Lower leg skin (tissue), 4 donors: ENCODE measurements around the gene CARD10. TPM values are rescaled to one million over a fixed set of nuclear protein-coding genes. Genes with fewer than 3 reads are reported as not detected.
A peak's percentile ranks its signal among the peaks of the same experiment; 100 is the strongest.

Experiments used
- DNase-seq, 2 donors: peaks; one replicate each; pipeline ENCODE4 v3.0.0-alpha.2; 2019; ENCODE audit warnings: low spot score in 2 of 2
- H3K4me3 ChIP-seq: fragments of 200-600 bp; sonication (generic); 2 replicates; pipeline ENCODE4 v1.5.1; 2017; ENCODE audit warnings: mild to moderate bottlenecking, low read depth; ENCODE audit not compliant: poor library complexity, severe bottlenecking
- CTCF ChIP-seq, 3 donors: fragments of 450-650 bp; IDR thresholded peaks; one replicate each; pipeline ENCODE4 v1.5.1; 2016; ENCODE audit warnings: antibody characterized with exemption in 3 of 3, mild to moderate bottlenecking in 3 of 3, moderate library complexity in 2 of 3
- POLR2A ChIP-seq, 2 donors: fragments of 450-650 bp; IDR thresholded peaks; one replicate each; pipeline ENCODE4 v1.6.1; 2016 to 2017; ENCODE audit warnings: antibody characterized with exemption in 2 of 2, mild to moderate bottlenecking in 1 of 2, moderate library complexity in 1 of 2
- WGBS, 2 donors: methylation state at CpG; one replicate each; pipeline ENCODE4 v1.1.5; 2018; 5-methylcytosine and 5-hydroxymethylcytosine counted together
- intact Hi-C: fragments of 100-400 bp; cut with DNase I; formaldehyde crosslinking; loops from one replicate; pipeline ENCODE4 v1.15.0; 2023; ENCODE audit warnings: low total_unique reads
- total RNA-seq, 4 donors: library from RNA; depleted of rRNA; stranded (reverse); fragments of >200 nt; gene quantifications; one replicate each; pipeline ENCODE4 v1.1.0, GENCODE V29; 2016

CARD10 gene
- total RNA-seq = 10 to 100 TPM; 13.2 to 22.5 (median 18.6) TPM

- intact Hi-C loops = loop anchor here (10.0 kb wide), 1 partner anchor 65 kb away; the partner anchor contains the start of gene LGALS2
- DNase-seq = no peak
- no peak for TF ChIP-seq CTCF (IDR thresholded peaks at IDR 0.05)
- TF ChIP-seq POLR2A (IDR thresholded peaks at IDR 0.05) = no peak
- 13 to 14% methylated on average over 18 to 20 of the region's 99 CpGs for WGBS, 2 donors
- peak within 1 kb of the TSS; percentile 43 for H3K4me3 ChIP-seq
Measured at GRCh38 chr22:37519268-37520195, at the start of gene CARD10. Gene CARD10, minus strand, starts transcription at chr22:37519415. Its CDS starts 215 bp downstream, at chr22:37519200.

GRCh38 chr22:37568448-37569008, 49.3 kb upstream of the CARD10 start:
- TF ChIP-seq POLR2A (IDR thresholded peaks at IDR 0.05) (no peak), CTCF (IDR thresholded peaks at IDR 0.05) (no peak)

GRCh38 chr22:37568012-37568411, 48.8 kb upstream of the CARD10 start:
- TF ChIP-seq POLR2A (IDR thresholded peaks at IDR 0.05) = no peak
- TF ChIP-seq CTCF (IDR thresholded peaks at IDR 0.05) = no peak
- DNase-seq = no peak
- no peak overlapping the region for H3K4me3 ChIP-seq
- intact Hi-C loops = loop anchor here (10.0 kb wide), 1 partner anchor 617 kb away; the partner anchor contains the start of gene PLA2G6
- WGBS, 2 donors = 91 to 94% methylated on average over 14 of the region's 15 CpGs

More at GRCh38 chr22:37568448-37569008, 49.3 kb upstream of the CARD10 start:
- intact Hi-C loops = loop anchor here (10.0 kb wide), 1 partner anchor 616 kb away; the partner anchor contains the start of gene PLA2G6
- DNase-seq = no peak
- no peak overlapping the region for H3K4me3 ChIP-seq
- WGBS, 2 donors = 88 to 90% methylated on average over 11 to 13 of the region's 14 CpGs

- intact Hi-C loops = loop anchor here (10.0 kb wide), 1 partner anchor 618 kb away; the partner anchor contains the start of gene PLA2G6
- TF ChIP-seq POLR2A (IDR thresholded peaks at IDR 0.05) = no peak
- peak in 2 of 3 donors; percentile 40 to 72 for TF ChIP-seq CTCF (IDR thresholded peaks at IDR 0.05)
- peak in 1 of 2 donors; percentile 96 for DNase-seq
- WGBS, 2 donors = 35 to 47% methylated on average over 13 to 16 of the region's 16 CpGs
- no peak overlapping the region for H3K4me3 ChIP-seq
Measured at GRCh38 chr22:37566903-37567798, 47.9 kb upstream of the CARD10 start.

GRCh38 chr22:37566329-37566837, 47.2 kb upstream of the CARD10 start:
- WGBS, 2 donors = 66 to 79% methylated on average over 15 to 18 of the region's 28 CpGs
- no peak overlapping the region for H3K4me3 ChIP-seq
- no peak for DNase-seq
- intact Hi-C loops = loop anchor here (10.0 kb wide), 1 partner anchor 618 kb away; the partner anchor contains the start of gene PLA2G6
- TF ChIP-seq POLR2A (IDR thresholded peaks at IDR 0.05) = no peak
- TF ChIP-seq CTCF (IDR thresholded peaks at IDR 0.05) = no peak
